ENCODE results near the gene KRTCAP2.

- TF ChIP-seq CTCF (IDR thresholded peaks at IDR 0.05): no peak
- no peak for TF ChIP-seq POLR2A (IDR thresholded peaks at IDR 0.05)
These were observed 27.8 kb upstream of the KRTCAP2 start for GRCh38 chr1:155200920-155201319.

Data from lower leg skin (tissue), 3 donors.